ENCODE measurements around the gene MAN1B1. TPM values are rescaled to one million over a fixed set of nuclear protein-coding genes. Genes with fewer than 3 reads are reported as not detected.
A peak's percentile ranks its signal among the peaks of the same experiment; 100 is the strongest.
"Not testable (repeated sequence)": the region's sequence is repeated elsewhere in the genome, so short reads cannot be mapped to it uniquely, and the experiment has no call there.

MAN1B1 gene
- total and polyA plus RNA-seq, 7 donors, result 12.0 to 52.0 (median 28.2) TPM

DNA sequence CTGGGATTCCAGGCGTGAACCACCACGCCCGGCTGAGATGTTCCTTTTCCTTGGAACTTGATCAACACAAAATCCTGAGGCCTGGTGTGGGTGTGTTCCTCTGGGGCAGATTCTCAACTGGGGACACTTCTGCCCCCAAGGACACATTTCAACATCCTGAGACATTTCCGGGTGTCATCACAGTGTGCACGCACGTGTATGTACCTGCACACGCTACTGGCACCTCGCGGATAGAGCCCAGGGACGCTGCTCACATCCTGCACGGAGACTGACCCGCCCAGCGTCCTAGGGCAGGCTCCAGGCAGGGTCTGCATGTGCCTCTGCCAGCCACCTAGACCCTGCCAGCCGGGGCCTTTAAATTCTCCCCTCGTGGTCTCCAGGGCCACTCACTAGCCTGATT lies 24.4 kb upstream of the MAN1B1 start:
- WGBS, 2 donors, result 65 to 87% methylated on average over 15 of the region's 15 CpGs
- intact Hi-C loops (cut with DNase I), result no loop called here
- Histone ChIP-seq H3K4me1 (peaks cover 0 to 9% (median 7%) of the 10 kb centered on the region in 4 donors), H3K36me3 (no peaks in the 10 kb centered on the region), H3K27ac (no peak overlapping the region), H3K4me3 (no peak overlapping the region), H3K9me3 (no peaks in the 10 kb centered on the region), H3K27me3 (peaks cover 0 to 8% (median 6%) of the 10 kb centered on the region in 3 donors)
- TF ChIP-seq POLR2AphosphoS5 (IDR thresholded peaks at IDR 0.05) (no peak), POLR2A (IDR thresholded peaks at IDR 0.05) (no peak), EP300 (IDR thresholded peaks at IDR 0.05) (no peak)
- TF ChIP-seq, protein P1, sequence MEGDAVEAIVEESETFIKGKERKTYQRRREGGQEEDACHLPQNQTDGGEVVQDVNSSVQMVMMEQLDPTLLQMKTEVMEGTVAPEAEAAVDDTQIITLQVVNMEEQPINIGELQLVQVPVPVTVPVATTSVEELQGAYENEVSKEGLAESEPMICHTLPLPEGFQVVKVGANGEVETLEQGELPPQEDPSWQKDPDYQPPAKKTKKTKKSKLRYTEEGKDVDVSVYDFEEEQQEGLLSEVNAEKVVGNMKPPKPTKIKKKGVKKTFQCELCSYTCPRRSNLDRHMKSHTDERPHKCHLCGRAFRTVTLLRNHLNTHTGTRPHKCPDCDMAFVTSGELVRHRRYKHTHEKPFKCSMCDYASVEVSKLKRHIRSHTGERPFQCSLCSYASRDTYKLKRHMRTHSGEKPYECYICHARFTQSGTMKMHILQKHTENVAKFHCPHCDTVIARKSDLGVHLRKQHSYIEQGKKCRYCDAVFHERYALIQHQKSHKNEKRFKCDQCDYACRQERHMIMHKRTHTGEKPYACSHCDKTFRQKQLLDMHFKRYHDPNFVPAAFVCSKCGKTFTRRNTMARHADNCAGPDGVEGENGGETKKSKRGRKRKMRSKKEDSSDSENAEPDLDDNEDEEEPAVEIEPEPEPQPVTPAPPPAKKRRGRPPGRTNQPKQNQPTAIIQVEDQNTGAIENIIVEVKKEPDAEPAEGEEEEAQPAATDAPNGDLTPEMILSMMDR (IDR thresholded peaks at IDR 0.05), result no peak
- DNase-seq, result no peak

DNA sequence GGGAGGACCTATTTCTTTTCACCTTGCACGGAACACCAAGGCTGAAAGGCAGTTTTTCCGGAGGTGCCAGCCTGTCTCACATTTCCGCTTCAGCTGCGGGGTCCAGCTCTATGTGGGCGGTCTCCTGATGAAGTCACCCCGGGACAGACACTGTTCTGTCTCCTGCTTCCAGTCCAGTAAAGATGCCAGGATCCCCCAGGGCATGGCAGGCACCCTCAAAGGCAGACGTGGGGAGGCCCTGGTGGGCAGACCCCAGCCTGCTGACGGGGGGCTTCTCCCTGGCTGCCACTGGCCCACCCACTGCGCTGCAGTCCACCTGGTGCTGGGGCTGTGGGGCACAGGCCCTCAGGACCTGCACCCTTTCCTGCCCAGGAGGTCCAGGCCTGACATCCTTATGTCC lies 24.0 kb upstream of the MAN1B1 start:
- H3K27me3 ChIP-seq; H3K9me3 ChIP-seq; intact Hi-C loops (cut with DNase I); H3K4me1 ChIP-seq; H3K36me3 ChIP-seq; H3K4me3 ChIP-seq; H3K27ac ChIP-seq; DNase-seq: not testable (repeated sequence)
- WGBS, 2 donors, result 85 to 92% methylated on average over 9 of the region's 9 CpGs

GRCh38 chr9:137063311-137064026 lies 23.3 kb upstream of the MAN1B1 start:
- Histone ChIP-seq H3K27ac (no peak overlapping the region), H3K9me3 (no peaks in the 10 kb centered on the region), H3K36me3 (no peaks in the 10 kb centered on the region), H3K4me1 (peaks cover 0 to 9% (median 6%) of the 10 kb centered on the region in 4 donors), H3K4me3 (no peak overlapping the region), H3K27me3 (peaks cover 0 to 17% (median 13%) of the 10 kb centered on the region in 3 donors)
- intact Hi-C loops (cut with DNase I), result no loop called here
- TF ChIP-seq POLR2A (IDR thresholded peaks at IDR 0.05) (no peak), EP300 (IDR thresholded peaks at IDR 0.05) (no peak)
- WGBS, 2 donors, result 84 to 87% methylated on average over 26 of the region's 26 CpGs
- DNase-seq, result no peak

GRCh38 chr9:137064027-137064879 lies 22.5 kb upstream of the MAN1B1 start:
- DNase-seq, result peak; percentile 81
- Histone ChIP-seq H3K27me3 (peaks cover 7 to 24% (median 21%) of the 10 kb centered on the region in 3 donors), H3K36me3 (no peaks in the 10 kb centered on the region), H3K27ac (no peak overlapping the region), H3K9me3 (no peaks in the 10 kb centered on the region), H3K4me1 (peaks cover 0 to 10% (median 6%) of the 10 kb centered on the region in 4 donors), H3K4me3 (no peak overlapping the region)
- intact Hi-C loops (cut with DNase I), result no loop called here
- 51 to 56% methylated on average over 55 of the region's 55 CpGs for WGBS, 2 donors
- no peak for TF ChIP-seq POLR2AphosphoS5 (IDR thresholded peaks at IDR 0.05)
- TF ChIP-seq, protein P1 (IDR thresholded peaks at IDR 0.05), result peak; percentile 91 to 96 (median 94)
- no peak for TF ChIP-seq POLR2A (IDR thresholded peaks at IDR 0.05)

GRCh38 chr9:137064880-137065164 lies 22.0 kb upstream of the MAN1B1 start:
- intact Hi-C loops (cut with DNase I), result loop anchor here (5.0 kb wide), 1 partner anchor 38 kb away; the partner anchor contains the start of gene ABCA2
- WGBS, 2 donors, result 89 to 94% methylated on average over 12 of the region's 12 CpGs

More at GRCh38 chr9:137064880-137065164, 22.0 kb upstream of the MAN1B1 start:
- Histone ChIP-seq H3K9me3 (no peaks in the 10 kb centered on the region), H3K27me3 (peaks cover 13 to 30% (median 26%) of the 10 kb centered on the region in 3 donors), H3K4me3 (no peak overlapping the region), H3K36me3 (no peaks in the 10 kb centered on the region), H3K27ac (no peak overlapping the region), H3K4me1 (peaks cover 0 to 16% (median 11%) of the 10 kb centered on the region in 4 donors)
- DNase-seq, result no peak
- TF ChIP-seq POLR2AphosphoS5 (IDR thresholded peaks at IDR 0.05) (no peak), POLR2A (IDR thresholded peaks at IDR 0.05) (no peak), EP300 (IDR thresholded peaks at IDR 0.05) (no peak)
- TF ChIP-seq, protein P1 (IDR thresholded peaks at IDR 0.05), result no peak

Measured in sigmoid colon (tissue), 7 donors.